Ovary (tissue), 9 donors: ENCODE measurements around the gene PTGES2. TPM values are rescaled to one million over a fixed set of nuclear protein-coding genes. Genes with fewer than 3 reads are reported as not detected.
"Not testable (repeated sequence)": the region's sequence is repeated elsewhere in the genome, so short reads cannot be mapped to it uniquely, and the experiment has no call there.

Experiments used
- DNase-seq, 5 donors: peaks; one replicate each; pipeline ENCODE4 v3.0.0-alpha.2; 2019 to 2020
- H3K27ac ChIP-seq, 2 donors: fragments of 200-600 bp; one replicate each; pipeline versions ENCODE4 v1.5.1 to v1.8.0; 2019 to 2022
- H3K27me3 ChIP-seq: fragments of 200-600 bp; one replicate; pipeline ENCODE4 v1.8.0; 2022
- H3K36me3 ChIP-seq: fragments of 200-600 bp; sonication (generic); one replicate; pipeline ENCODE4 v1.5.1; 2019
- H3K4me1 ChIP-seq: one replicate; pipeline ENCODE4 v1.8.1; 2013; ENCODE audit warnings: mild to moderate bottlenecking, moderate library complexity; ENCODE audit not compliant: insufficient read depth
- H3K4me3 ChIP-seq: fragments of 200-600 bp; sonication (generic); one replicate; pipeline ENCODE4 v1.5.1; 2017
- H3K9me3 ChIP-seq, 2 donors: fragments of 200-600 bp in 1 of 2; sonication (generic) in 1 of 2; one replicate each; pipeline versions ENCODE4 v1.5.1 to v1.8.1; 2013 to 2019; ENCODE audit warnings: mild to moderate bottlenecking in 1 of 2, moderate library complexity in 1 of 2
- CTCF ChIP-seq, 3 donors: fragments of 450-650 bp in 2 of 3; fragments of 200-600 bp in 1 of 3; IDR thresholded peaks; one replicate each; pipeline versions ENCODE4 v1.5.1 to v1.8.0; 2016 to 2022; ENCODE audit warnings: antibody characterized with exemption in 3 of 3, mild to moderate bottlenecking in 1 of 3
- EP300 ChIP-seq: sonication (generic); formaldehyde crosslinking; IDR thresholded peaks from one replicate; pipeline ENCODE4 v1.6.1; 2017; ENCODE audit warnings: antibody characterized with exemption
- POLR2A ChIP-seq: fragments of 450-650 bp; IDR thresholded peaks from one replicate; pipeline ENCODE4 v1.6.1; 2017; ENCODE audit warnings: antibody characterized with exemption, mild to moderate bottlenecking, moderate library complexity
- WGBS, 3 donors: extraction: QIAGEN DNeasy Blood & Tissue Kit in 1 of 3; methylation state at CpG; one replicate each; pipeline versions ENCODE4 v1.1.5 to v1.1.7; 2013 to 2017; 5-methylcytosine and 5-hydroxymethylcytosine counted together
- intact Hi-C, 4 donors: fragments of 100-400 bp; cut with DNase I; formaldehyde crosslinking; loops; one replicate each; pipeline versions ENCODE4 v1.11.0 to v1.15.1; 2022 to 2023
- polyA plus RNA-seq, 2 donors: library from polyadenylated mRNA; stranded (reverse); fragments of 200-250 nt in 1 of 2; fragments of 350-450 nt in 1 of 2; fragmentation: Illumina TruSeq in 1 of 2; extraction: RNeasy Lipid Tissue Mini Kit (QIAGEN cat#74804) in 1 of 2; gene quantifications; one replicate each; pipeline ENCODE4 v1.2.3, GENCODE V29; 2013 to 2014
- total RNA-seq, 7 donors: library from RNA; depleted of rRNA in 2 of 7; stranded (reverse); fragments of >200 nt in 2 of 7; fragmentation: NEBNext Ultra II Directional in 3 of 7; extraction: Animal tissue kit (Norgen Biotek cat#: 25700) in 3 of 7; gene quantifications; one replicate each; pipeline versions ENCODE4 v1.1.0 to v1.2.4, GENCODE V29; 2016 to 2023
- donor health status: DM: no; HTN: no; CAD: no; lungs with moderate emphysema.
- donor health status: DM: no; HTN: no; CAD: no.
- donor health status: Bipolar disorder and iron deficiency.
- donor health status: DM: yes; HTN: yes; CAD: no.
- donor health status: DM: no; HTN: no; CAD: no.
- donor health status: DM: yes; HTN: yes; CAD: no.

PTGES2 gene
- total and polyA plus RNA-seq, 9 donors, result 19.6 to 69.5 (median 59.0) TPM

DNA sequence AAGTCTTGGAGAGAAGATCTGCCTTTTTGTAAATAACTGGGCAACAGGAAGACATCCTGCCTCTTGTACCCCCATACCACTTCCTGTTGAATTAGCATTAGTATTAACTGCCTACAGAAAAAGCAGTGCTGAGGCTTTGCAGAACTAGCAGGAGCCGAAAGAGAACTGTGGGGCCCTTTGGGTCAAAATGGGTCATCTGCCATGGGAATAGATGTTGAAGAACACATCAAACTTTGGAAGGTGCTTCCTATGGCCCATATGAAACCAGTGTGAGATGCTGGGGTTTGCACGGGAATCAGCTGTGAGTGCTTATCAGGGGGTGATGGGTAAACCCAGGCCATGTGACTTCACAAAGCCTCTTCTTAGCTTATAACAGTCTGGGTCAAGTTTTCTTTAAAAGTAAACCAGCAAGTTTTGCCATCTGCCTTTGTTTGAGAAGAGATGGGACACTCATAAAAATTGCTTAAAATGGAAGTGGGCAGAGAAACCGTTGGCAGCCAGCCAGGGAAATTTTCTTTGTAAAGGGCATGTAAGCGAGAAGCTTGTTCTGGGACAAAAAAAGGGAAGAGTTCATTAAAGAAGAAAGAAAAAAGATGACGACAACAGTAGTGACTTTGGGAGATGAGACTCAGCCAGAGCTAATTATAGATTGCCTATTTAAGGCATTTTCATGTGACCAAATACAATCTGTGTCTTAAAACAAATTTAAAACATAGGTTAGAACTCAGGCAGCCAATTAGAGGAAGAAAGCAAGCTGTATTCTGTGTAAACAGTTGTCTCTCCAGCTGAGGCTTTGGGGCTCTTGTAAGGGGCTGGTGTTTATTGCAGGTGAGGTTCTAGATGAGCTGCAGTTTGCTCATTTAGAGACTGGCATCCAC, 55.1 kb downstream of the PTGES2 start:
- H3K4me1 ChIP-seq, result peaks cover 13% of the 10 kb centered on the region
- intact Hi-C loops, result no loop called here
- H3K36me3 ChIP-seq, result no peaks in the 10 kb centered on the region
- H3K27me3 ChIP-seq, result no peaks in the 10 kb centered on the region
- WGBS, 3 donors, result 3 to 5% (median 5%) methylated on average over 5 of the region's 5 CpGs
- TF ChIP-seq POLR2A, result no peak
- TF ChIP-seq CTCF (IDR thresholded peaks at IDR 0.05), result no peak
- no peak for TF ChIP-seq EP300
- H3K4me3 ChIP-seq, result peak overlapping the region; percentile 6
- peak overlapping the region; percentile 47 to 71 for H3K27ac ChIP-seq
- DNase-seq, result peak; percentile 76 to 91 (median 83)
- H3K9me3 ChIP-seq, result no peaks in the 10 kb centered on the region

DNA sequence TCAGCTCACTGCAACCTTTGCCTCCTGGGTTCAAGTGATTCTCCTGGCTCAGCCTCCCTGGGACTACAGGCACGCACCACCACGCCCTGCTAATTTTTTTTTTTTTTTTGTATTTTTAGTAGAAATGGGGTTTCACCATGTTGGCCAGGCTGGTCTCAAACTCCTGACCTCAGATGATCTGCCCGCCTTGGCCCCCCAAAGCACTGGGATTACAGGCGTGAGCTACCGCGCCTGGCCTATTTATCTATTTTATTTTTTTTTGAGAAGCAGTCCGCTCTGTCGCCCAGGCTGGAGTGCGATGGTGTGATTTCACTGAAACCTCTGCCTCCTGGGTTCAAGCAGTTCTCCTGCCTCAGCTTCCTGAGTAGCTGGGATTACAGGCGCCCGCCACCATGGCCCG, 56.1 kb downstream of the PTGES2 start:
- H3K9me3 ChIP-seq, intact Hi-C loops, H3K4me3 ChIP-seq, H3K27me3 ChIP-seq, DNase-seq, H3K36me3 ChIP-seq: not testable (repeated sequence)
- peaks cover 16% of the 10 kb centered on the region for H3K4me1 ChIP-seq
- WGBS, 3 donors, result 51 to 64% (median 57%) methylated on average over 12 of the region's 12 CpGs
- peak overlapping the region; percentile 47 to 71 for H3K27ac ChIP-seq

DNA sequence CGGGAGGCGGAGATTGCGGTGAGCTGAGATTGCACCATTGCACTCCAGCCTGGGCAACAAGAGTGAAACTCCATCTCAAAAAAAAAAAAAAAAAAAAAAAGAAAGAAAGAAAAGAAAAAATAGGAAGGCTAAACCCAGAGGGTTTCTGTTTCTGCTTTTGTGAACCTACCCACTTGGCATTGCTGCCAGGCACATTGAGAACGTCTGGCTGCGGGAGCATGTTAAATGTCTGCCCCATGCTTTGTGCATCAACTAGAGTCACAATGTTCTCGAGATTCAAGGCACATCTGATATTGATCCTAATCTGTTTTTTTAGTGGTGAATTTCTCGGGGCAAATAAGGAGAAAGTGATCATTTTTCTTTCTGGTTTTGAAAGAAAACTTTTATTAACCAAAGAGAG, 56.7 kb downstream of the PTGES2 start:
- WGBS, 3 donors, result 15 to 24% (median 23%) methylated on average over 7 of the region's 7 CpGs
- TF ChIP-seq CTCF (IDR thresholded peaks at IDR 0.05) (no peak), EP300 (no peak), POLR2A (no peak)
- Histone ChIP-seq H3K9me3 (no peaks in the 10 kb centered on the region), H3K27ac (peak overlapping the region in 1 of 2 donors; percentile 71), H3K4me1 (peaks cover 19% of the 10 kb centered on the region), H3K36me3 (no peaks in the 10 kb centered on the region), H3K27me3 (no peaks in the 10 kb centered on the region), H3K4me3 (no peak overlapping the region)
- intact Hi-C loops, result no loop called here
- DNase-seq, result no peak

Other genes starting within 250 kb of the PTGES2 start
- 100 to 1,000 TPM in 5 of 7 donors, 10 to 100 TPM in 2; 58.5 to 141 (median 111) TPM for gene ST6GALNAC6, start 228.1 kb downstream of the PTGES2 start, total RNA-seq
- 100 to 1,000 TPM in 1 of 2 donors, 10 to 100 TPM in 1; 52.5 to 145 TPM for gene ST6GALNAC6, start 228.1 kb downstream of the PTGES2 start, polyA plus RNA-seq
- gene ST6GALNAC4, start 210.7 kb downstream of the PTGES2 start, total RNA-seq, result 10 to 100 TPM; 29.5 to 58.4 (median 46.4) TPM
- gene ST6GALNAC4, start 210.7 kb downstream of the PTGES2 start, polyA plus RNA-seq, result 10 to 100 TPM in 1 of 2 donors, 1 to 10 TPM in 1; 2.2 to 34.0 TPM
- gene PIP5KL1, start 197.0 kb downstream of the PTGES2 start, total RNA-seq, result 1 to 10 TPM in 6 of 7 donors, under 1 TPM in 1; 0.48 to 4.0 (median 2.0) TPM
- under 1 TPM; 0.10 to 0.35 TPM for gene PIP5KL1, start 197.0 kb downstream of the PTGES2 start, polyA plus RNA-seq
- gene DPM2, start 189.9 kb downstream of the PTGES2 start, total RNA-seq, result 10 to 100 TPM; 10.6 to 37.1 (median 27.8) TPM
- 10 to 100 TPM; 22.7 to 27.2 TPM for gene DPM2, start 189.9 kb downstream of the PTGES2 start, polyA plus RNA-seq
- 100 to 1,000 TPM in 2 of 7 donors, 10 to 100 TPM in 4, 1 to 10 TPM in 1; 8.6 to 104 (median 76.0) TPM for gene EEIG1, start 146.7 kb downstream of the PTGES2 start, total RNA-seq
- gene EEIG1, start 146.7 kb downstream of the PTGES2 start, polyA plus RNA-seq, result 10 to 100 TPM; 17.9 to 20.8 TPM
- gene NAIF1, start 60.4 kb downstream of the PTGES2 start, total RNA-seq, result 10 to 100 TPM in 1 of 7 donors, 1 to 10 TPM in 6; 4.1 to 10.9 (median 5.9) TPM
- 1 to 10 TPM; 6.6 to 9.0 TPM for gene NAIF1, start 60.4 kb downstream of the PTGES2 start, polyA plus RNA-seq
- gene SLC25A25, start 59.5 kb downstream of the PTGES2 start, total RNA-seq, result 10 to 100 TPM; 24.1 to 90.1 (median 40.0) TPM
- 10 to 100 TPM; 23.4 to 28.6 TPM for gene SLC25A25, start 59.5 kb downstream of the PTGES2 start, polyA plus RNA-seq
- 10 to 100 TPM in 2 of 7 donors, 1 to 10 TPM in 3, under 1 TPM in 1, not detected in 1; 0.33 to 19.5 (median 4.3) TPM for gene LCN2, start 21.7 kb upstream of the PTGES2 start, total RNA-seq
- under 1 TPM in 1 of 2 donors, not detected in 1; 0.46 TPM for gene LCN2, start 21.7 kb upstream of the PTGES2 start, polyA plus RNA-seq
- gene BBLN, start 32.5 kb upstream of the PTGES2 start, total RNA-seq, result 100 to 1,000 TPM in 1 of 7 donors, 10 to 100 TPM in 6; 17.9 to 210 (median 31.7) TPM
- 10 to 100 TPM in 1 of 2 donors, 1 to 10 TPM in 1; 2.4 to 59.3 TPM for gene BBLN, start 32.5 kb upstream of the PTGES2 start, polyA plus RNA-seq
- gene CIZ1, start 63.8 kb upstream of the PTGES2 start, total RNA-seq, result 100 to 1,000 TPM in 5 of 7 donors, 10 to 100 TPM in 2; 53.1 to 185 (median 153) TPM
- gene CIZ1, start 63.8 kb upstream of the PTGES2 start, polyA plus RNA-seq, result 10 to 100 TPM; 86.6 to 87.8 TPM
- gene DNM1, start 75.7 kb upstream of the PTGES2 start, total RNA-seq, result 10 to 100 TPM in 1 of 7 donors, 1 to 10 TPM in 6; 1.2 to 10.4 (median 4.6) TPM
- gene DNM1, start 75.7 kb upstream of the PTGES2 start, polyA plus RNA-seq, result 1 to 10 TPM; 2.0 to 7.6 TPM
- 100 to 1,000 TPM in 4 of 7 donors, 10 to 100 TPM in 3; 53.2 to 117 (median 107) TPM for gene GOLGA2, start 148.3 kb upstream of the PTGES2 start, total RNA-seq
- gene GOLGA2, start 148.3 kb upstream of the PTGES2 start, polyA plus RNA-seq, result 100 to 1,000 TPM in 1 of 2 donors, 10 to 100 TPM in 1; 63.7 to 114 TPM
- 10 to 100 TPM; 22.4 to 48.9 (median 29.5) TPM for gene SWI5, start 148.5 kb upstream of the PTGES2 start, total RNA-seq
- 10 to 100 TPM; 34.4 to 46.4 TPM for gene SWI5, start 148.5 kb upstream of the PTGES2 start, polyA plus RNA-seq
- gene TRUB2, start 194.7 kb upstream of the PTGES2 start, total RNA-seq, result 10 to 100 TPM in 6 of 7 donors, 1 to 10 TPM in 1; 4.6 to 29.4 (median 19.7) TPM
- gene TRUB2, start 194.7 kb upstream of the PTGES2 start, polyA plus RNA-seq, result 10 to 100 TPM in 1 of 2 donors, 1 to 10 TPM in 1; 9.7 to 20.7 TPM
- 10 to 100 TPM; 24.4 to 75.7 (median 34.2) TPM for gene COQ4, start 195.1 kb upstream of the PTGES2 start, total RNA-seq
- 10 to 100 TPM; 22.0 to 38.0 TPM for gene COQ4, start 195.1 kb upstream of the PTGES2 start, polyA plus RNA-seq
- 10 to 100 TPM in 5 of 7 donors, 1 to 10 TPM in 2; 8.8 to 22.4 (median 11.0) TPM for gene SLC27A4, start 212.8 kb upstream of the PTGES2 start, total RNA-seq
- gene SLC27A4, start 212.8 kb upstream of the PTGES2 start, polyA plus RNA-seq, result 1 to 10 TPM; 4.8 to 8.7 TPM
- 10 to 100 TPM; 20.5 to 51.4 (median 36.0) TPM for gene URM1, start 243.6 kb upstream of the PTGES2 start, total RNA-seq
- 10 to 100 TPM; 22.1 to 41.4 TPM for gene URM1, start 243.6 kb upstream of the PTGES2 start, polyA plus RNA-seq